ENCODE results near the gene NLRC4.
A peak's percentile ranks its signal among the peaks of the same experiment; 100 is the strongest.
"Not testable (repeated sequence)": the region's sequence is repeated elsewhere in the genome, so short reads cannot be mapped to it uniquely, and the experiment has no call there.

The NLRC4 gene, protein sequence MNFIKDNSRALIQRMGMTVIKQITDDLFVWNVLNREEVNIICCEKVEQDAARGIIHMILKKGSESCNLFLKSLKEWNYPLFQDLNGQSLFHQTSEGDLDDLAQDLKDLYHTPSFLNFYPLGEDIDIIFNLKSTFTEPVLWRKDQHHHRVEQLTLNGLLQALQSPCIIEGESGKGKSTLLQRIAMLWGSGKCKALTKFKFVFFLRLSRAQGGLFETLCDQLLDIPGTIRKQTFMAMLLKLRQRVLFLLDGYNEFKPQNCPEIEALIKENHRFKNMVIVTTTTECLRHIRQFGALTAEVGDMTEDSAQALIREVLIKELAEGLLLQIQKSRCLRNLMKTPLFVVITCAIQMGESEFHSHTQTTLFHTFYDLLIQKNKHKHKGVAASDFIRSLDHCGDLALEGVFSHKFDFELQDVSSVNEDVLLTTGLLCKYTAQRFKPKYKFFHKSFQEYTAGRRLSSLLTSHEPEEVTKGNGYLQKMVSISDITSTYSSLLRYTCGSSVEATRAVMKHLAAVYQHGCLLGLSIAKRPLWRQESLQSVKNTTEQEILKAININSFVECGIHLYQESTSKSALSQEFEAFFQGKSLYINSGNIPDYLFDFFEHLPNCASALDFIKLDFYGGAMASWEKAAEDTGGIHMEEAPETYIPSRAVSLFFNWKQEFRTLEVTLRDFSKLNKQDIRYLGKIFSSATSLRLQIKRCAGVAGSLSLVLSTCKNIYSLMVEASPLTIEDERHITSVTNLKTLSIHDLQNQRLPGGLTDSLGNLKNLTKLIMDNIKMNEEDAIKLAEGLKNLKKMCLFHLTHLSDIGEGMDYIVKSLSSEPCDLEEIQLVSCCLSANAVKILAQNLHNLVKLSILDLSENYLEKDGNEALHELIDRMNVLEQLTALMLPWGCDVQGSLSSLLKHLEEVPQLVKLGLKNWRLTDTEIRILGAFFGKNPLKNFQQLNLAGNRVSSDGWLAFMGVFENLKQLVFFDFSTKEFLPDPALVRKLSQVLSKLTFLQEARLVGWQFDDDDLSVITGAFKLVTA

DNA sequence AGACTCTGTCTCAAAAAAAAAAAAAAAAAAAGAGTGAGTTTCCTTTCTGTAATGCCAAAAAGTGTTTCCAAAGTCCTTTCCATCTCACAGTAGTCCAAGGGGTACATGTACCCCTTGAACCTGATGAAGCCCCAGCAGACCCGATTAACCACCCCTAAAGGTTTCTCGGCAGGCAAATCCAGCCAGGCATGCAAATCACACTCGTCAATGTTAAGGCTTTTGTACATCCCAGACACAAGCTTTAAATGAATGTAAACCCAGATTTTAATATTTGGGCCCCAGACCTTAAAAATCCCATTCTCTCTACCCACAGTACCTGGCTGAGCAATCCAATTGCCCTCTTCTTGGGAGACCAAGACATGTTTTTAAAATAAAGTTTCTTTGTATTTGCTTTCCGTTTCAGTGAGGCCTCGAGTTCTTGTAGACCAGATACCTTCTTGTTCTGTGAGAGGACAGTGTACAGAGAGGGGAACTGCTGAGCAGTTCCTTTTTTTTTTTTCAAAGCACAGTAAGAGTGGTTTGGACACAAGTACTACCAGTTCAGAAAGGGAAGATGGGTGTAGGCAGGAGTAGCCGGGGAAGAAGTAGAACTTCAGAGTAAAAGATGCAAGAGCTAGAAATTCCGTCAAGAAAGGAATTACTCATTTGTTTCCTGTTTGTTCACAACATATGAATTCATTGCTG is at the start of gene NLRC4:
TSS of gene NLRC4 (minus strand) at position 465 of the 684 bp plus-strand sequence. CDS start 8,111 bp downstream, outside the sequence.
- DNase-seq = no peak

DNA sequence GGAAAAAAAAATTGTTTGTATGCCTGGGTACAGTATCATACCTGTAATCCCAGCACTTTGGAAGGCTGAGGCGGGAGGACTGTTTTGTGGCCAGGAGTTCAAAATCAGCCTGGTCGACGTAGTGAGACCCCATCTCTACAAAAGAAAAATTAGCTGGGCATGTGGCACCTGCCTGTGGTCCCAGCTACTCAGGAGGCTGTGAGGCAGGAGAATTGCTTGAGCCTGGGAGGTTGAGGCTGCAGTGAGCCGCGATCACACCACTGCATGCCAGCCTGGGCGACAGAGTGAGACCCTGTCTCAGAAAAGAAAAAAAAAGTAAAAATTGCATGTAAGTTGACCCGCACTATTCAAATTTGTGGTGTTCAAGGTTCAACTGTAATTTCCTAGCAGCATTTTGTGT is 45.9 kb upstream of the NLRC4 start:
- DNase-seq = no peak

GRCh38 chr2:32293966-32294562 is 29.4 kb upstream of the NLRC4 start:
- DNase-seq = not testable (repeated sequence)

DNA sequence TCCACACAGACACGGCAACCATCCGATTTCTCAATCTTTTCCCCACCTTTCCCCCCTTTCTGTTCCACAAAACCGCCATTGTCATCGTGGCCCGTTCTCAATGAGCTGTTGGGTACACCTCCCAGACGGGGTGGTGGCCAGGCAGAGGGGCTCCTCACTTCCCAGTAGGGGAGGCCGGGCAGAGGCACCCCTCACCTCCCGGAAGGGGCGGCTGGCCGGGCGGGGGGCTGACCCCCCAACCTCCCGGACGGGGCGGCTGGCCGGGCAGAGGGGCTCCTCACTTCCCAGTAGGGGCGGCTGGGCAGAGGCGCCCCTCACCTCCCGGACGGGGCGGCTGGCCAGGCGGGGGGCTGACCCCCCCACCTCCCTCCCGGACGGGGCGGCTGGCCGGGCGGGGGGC is 28.8 kb upstream of the NLRC4 start:
- DNase-seq = not testable (repeated sequence)

GRCh38 chr2:32291746-32292145 is 27.1 kb upstream of the NLRC4 start:
- DNase-seq = no peak

GRCh38 chr2:32290000-32290339 is 25.3 kb upstream of the NLRC4 start:
- DNase-seq = no peak

DNA sequence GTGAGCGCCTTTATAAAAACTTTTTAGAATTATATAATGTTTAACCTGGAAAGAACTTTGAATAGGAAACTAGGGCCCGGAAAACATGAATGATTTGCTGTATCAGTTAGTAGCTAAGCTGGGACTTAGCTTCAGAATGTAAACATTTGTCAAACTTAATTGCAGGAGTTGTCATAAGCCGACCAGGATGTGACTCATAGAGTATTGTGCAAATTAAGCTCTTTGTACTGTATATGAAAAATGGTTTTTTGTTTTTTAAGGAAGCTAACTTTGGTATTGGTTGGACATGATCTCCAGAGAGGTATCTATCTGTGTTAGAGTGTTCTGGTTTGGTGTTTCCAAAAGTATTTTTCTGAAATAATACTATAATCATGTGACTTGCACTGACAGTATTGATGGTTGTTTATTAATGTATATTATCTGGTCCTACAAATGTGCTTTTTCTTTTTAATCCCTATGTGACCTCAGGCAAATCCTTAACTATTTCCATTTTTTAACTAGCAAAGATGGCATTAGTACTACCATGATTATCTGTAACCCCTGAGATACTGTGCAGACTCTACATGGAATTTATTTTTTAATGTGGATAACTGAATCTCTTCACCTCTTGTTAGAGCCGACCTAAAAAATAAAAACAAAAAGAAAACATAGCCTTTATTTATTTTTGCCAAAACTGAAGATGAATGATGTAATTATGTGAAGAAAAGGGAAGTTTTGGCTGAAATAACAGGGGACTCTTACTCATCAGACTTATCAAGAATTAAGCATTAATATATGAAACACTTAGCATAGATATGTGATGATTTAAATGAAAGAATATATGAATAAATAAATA is 24.7 kb upstream of the NLRC4 start:
- no peak for DNase-seq

- no peak for DNase-seq
Measured at GRCh38 chr2:32284321-32284720, 19.6 kb upstream of the NLRC4 start.

DNA sequence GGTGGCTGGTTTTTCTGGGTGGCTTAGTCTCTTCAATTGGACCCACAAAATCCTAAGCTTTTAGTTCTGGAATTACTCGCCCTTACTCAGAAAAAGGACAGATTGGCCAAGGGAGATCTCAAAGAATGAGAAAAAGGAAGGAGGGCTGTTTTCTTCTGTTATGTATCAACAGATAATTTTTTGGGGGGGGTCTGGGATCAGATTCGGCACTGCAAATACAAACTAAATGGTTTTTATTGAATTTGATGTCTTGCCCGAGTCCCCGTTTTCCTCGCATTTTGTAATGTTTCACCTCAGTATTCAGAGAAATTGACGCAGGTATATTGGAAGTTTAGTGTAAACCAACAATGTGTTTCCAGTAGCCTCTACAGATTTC is 13.8 kb upstream of the NLRC4 start:
- DNase-seq = peak; percentile 11

DNA sequence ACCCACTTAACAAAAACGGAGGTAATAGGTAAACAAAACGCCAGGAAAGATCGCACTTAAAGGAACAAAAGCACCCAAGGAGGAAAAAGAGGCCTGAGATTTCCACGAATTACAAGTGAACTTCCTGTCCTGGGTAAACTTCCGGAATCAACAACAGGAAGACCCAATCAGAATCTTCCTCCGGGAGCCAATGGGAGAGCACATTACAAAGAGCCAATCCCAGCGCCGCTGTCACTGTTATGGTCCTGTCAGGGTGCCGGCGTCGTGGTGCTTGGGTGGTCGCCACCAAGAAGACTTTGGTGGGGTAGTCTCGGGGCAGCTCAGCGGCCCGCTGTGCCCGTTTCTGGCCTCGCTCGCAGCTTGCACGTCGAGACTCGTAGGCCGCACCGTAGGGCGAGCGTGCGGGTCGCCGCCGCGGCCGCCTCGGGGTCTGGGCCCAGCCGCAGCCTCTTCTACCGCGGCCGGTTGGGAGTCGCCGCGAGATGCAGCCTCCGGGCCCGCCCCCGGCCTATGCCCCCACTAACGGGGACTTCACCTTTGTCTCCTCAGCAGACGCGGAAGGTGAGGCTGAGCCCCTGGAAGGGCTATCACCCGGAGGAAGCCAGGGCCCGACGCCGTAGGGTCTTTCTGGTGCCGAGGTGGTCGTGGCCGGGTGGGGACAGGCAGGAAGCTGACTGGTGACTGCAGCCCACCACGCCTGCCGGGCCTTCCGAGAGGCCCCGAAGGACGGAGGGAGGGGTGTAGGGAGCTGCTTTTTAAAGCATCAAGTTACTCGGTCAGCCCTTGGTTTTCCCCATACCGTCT is 13.2 kb upstream of the NLRC4 start, which contains the start of gene YIPF4:
TSS of gene YIPF4 (plus strand) at position 231 of the 804 bp plus-strand sequence. CDS start at position 483, 252 bp downstream.
- DNase-seq = peak; percentile 87

DNA sequence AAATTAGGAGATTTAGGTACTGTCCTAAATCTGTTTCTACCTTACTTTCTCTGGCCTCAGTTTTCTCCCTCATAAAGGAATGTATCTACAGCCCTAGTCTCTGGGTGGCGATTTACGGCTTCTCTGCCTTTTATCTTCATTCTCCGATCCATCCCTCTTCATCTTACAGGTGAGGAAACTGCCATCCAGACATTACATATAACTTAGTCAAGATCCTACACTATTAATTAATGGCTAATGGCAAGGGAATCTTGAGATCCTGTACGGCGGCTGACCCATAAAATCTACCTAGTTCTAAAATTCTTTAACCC is 12.6 kb upstream of the NLRC4 start:
- DNase-seq = no peak

GRCh38 chr2:32275790-32276189 is 11.1 kb upstream of the NLRC4 start:
- not testable (repeated sequence) for DNase-seq

- no peak for DNase-seq
Measured at GRCh38 chr2:32274289-32274688, 9.6 kb upstream of the NLRC4 start.

DNA sequence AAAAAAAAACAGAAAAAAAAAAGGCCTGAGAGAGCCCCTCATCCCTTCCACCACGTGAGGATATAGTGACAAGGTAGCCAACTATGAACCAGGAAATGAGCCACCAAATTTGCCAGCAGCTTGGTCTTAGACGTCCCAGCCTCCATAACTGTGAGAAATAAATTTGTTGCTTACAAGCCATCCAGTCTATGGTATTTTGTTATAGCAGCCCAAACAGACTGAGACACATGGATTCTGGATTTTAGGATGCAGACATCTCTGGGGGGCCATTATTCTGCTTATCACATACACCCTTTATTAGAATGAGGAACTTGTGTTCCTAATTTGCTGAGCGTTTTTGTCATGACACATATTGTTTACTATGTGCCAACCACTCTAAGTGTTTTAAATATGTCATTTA is 7.6 kb upstream of the NLRC4 start:
- DNase-seq = no peak

DNA sequence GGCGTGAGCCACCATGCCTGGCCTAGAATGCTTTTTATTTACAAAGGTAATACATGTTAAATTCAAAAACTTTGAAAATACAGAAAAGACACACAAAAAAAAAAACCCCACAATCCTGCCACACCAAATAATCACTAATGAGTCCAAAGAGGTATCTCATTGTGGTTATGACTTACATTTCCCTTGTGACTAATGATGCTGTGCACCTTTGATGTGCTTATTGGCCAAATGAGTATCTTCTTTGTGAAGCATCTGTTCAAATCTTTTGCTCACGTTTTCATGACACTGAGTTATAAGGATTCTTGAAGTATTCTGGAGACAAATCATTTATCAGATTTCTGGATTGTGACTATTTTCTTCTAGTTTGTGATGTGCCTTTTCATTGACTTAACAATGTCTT is 6.4 kb upstream of the NLRC4 start:
- DNase-seq = no peak

GRCh38 chr2:32262105-32262504 is 2.6 kb downstream of the NLRC4 start:
- DNase-seq = no peak

GRCh38 chr2:32260376-32260775 is 4.3 kb downstream of the NLRC4 start:
- no peak for DNase-seq

- no peak for DNase-seq
Measured at GRCh38 chr2:32258242-32258641, 6.4 kb downstream of the NLRC4 start.

DNA sequence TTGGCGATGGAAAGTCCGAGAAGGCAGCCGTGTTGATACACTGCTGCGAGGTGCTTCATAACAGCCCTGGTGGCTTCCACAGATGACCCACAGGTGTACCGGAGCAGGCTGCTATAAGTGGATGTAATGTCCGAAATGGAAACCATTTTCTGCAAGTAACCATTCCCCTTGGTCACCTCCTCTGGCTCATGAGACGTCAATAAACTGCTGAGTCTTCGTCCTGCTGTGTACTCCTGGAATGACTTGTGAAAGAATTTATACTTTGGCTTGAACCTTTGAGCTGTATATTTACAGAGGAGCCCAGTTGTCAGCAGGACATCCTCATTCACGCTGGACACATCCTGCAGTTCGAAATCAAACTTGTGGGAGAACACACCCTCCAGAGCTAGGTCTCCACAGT is 14.4 kb downstream of the NLRC4 start:
- DNase-seq = no peak

GRCh38 chr2:32249731-32250236 is 14.9 kb downstream of the NLRC4 start:
- DNase-seq = no peak

GRCh38 chr2:32248299-32248698 is 16.4 kb downstream of the NLRC4 start:
- no peak for DNase-seq

Data from NCI-H510A treated with DMSO at 0.1 percent for 48 hours (cell line).